ENCODE measurements around the gene RXRA. TPM values are rescaled to one million over a fixed set of nuclear protein-coding genes. Genes with fewer than 3 reads are reported as not detected.

The RXRA gene
- total RNA-seq, 1 donor from 2014 or later = 6.6 TPM

DNA sequence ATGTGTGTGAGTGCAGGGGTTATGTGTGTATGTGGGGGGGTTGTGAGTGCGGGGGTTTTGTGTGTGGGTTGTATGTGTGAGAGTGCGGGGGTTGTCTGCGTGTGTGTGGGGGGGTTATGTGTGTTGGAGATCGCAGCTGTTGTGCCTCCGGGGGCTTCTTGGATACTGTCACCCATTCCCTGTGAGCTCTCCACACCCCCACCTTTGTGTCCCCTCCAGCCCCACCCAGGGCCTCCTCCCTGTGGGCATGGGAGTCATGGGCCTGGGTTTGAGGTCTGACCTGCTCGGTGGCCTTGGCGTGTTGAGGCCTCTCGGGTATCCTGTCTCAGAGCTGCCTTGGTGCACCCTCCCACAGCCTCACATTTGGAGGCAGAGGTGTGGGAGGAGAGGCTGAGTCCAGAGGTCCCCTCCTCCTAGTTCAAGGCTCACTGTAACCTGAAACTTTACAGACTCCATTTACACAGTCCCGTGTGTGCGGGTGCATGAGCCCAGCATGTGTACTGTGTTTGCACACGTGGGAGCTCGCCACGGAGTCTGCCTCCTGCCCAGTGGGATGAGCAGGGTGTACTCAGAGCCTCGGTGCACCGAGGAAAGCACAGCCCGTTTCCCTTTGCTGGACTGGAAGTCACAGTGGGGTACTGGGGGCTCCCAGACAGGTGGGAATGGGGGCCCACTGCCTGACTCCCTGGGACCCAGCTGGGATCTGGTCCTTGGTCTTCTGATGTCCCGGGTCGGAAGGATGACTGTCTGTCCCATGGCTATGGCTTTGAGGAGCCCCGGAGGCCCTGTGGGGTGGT is 43.4 kb downstream of the RXRA start:
- no peak for DNase-seq

DNA sequence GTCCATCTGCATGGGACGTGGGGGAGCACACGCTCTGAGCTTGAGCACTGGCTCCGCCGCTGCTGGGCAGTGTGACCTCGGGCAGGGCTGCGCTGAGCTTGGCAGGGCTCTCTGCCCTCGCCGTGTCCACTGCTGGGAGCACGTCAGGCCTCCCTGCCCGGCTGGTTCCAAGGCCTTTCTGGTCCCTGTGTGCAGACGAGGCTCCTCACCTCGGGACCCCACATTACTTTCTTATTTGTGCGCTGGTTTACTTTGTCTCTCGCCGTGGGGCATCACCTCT is 43.9 kb downstream of the RXRA start:
- no peak for DNase-seq

DNA sequence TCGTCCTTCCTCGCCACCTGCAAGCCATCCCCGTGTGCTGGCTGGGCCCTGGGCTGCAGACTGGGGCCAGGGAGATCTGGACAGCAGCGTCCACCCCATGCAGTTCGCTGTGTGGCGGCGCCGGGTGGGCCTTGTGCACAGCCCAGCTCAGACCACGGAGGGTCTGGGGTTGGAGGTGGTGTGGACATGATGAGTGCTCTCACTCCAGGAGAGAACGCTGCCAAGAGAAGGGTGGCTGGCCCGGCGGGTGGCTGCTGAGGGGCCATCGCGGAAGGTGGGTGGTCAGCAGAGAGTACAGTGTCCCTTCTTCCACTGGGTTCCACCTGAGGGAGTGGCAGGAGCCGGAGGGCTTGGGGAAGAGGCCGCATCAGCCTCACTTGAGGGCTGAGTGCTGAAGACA is 44.4 kb downstream of the RXRA start:
- no peak for DNase-seq

DNA sequence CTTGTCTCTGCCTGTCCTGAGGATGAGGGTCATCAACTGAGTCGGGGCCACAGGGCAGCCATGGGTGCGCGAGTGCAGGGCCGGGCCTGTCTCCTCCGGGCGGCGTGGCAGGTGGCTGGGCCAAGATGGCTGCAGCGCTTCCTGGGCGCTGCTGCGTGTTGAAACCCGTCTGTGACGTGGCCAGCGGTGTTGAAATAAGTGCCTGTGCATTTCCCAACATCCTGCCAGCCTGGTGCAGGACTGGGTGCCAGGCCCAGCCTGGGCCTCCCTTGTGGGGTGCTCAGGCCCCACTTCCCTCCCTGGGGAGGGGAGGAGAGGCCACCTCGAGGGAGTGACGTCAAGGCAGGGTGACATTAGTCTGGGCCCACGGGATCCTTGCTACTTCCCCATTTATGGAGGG is 45.5 kb downstream of the RXRA start:
- peak; percentile 25 for DNase-seq

DNA sequence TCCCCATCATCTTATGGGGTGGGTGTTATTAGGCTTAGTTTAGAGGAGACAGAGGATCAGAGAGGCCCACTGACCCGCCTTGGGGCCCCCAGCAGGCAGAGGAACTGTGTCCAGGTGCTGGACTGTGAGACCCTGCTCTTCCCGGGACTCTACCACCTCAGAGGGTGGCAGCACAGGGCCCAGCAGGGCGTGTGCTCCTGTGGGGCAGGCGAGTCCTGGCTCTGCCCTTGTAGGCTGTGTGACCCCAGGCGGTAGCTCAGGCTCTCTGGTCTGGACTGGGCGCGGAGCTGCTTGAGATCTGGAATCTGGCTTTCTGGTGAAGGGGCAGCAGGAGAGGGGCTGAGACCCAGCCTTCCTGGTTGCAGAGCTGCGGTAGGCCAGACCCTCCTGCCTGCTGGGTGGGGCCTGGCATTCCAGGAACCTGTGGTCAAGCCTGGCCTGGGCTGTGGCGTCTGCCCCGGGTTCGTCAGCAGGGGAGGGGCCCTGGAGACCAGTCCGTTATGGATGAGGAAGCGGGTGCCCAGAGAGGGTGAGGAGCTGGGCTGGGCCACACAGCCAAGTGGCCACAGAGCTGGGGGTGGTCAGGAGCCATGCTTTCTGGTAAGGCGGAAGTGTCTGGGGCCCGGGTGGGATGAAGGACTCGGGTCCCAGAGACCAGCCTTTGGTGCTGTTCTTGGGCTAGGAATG is 46.5 kb downstream of the RXRA start:
- no peak for DNase-seq

DNA sequence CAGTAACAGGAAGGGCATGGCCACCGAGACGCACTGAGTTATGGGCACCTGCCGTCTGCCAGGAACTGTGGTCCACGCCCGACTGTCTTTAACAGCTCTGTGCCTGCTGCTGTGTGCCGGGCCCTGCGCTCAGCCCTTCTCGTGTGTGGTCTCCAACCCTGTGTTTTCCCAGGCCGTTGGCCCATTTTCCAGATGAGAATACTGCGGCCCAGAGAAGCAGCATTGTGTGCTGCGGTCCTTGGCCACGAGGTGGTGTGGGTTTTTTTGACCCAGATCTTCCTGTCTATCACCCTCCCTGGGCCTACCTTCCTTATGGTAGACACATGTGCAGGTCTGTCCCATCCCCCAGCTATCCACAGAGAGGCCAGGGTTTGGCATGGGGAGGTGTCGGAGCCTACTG is 47.0 kb downstream of the RXRA start:
- no peak for DNase-seq

DNA sequence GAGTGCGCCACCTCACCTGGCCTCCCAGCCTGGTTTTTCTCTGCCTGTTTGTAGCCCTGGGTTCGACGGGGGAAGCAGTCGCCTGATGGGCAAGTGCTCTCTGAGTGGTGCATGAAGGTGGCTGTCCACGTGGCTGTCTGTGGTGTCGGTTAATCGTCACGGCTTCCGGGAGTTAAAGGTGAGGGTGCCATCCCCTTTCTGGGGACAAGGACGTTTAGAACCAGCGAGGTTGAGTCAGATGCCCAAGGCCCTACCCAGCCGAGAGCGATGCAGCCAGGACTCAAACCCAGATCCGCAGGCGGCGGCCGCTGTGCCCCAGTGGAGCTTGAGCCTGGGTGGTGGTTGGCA is 47.7 kb downstream of the RXRA start:
- DNase-seq = no peak

DNA sequence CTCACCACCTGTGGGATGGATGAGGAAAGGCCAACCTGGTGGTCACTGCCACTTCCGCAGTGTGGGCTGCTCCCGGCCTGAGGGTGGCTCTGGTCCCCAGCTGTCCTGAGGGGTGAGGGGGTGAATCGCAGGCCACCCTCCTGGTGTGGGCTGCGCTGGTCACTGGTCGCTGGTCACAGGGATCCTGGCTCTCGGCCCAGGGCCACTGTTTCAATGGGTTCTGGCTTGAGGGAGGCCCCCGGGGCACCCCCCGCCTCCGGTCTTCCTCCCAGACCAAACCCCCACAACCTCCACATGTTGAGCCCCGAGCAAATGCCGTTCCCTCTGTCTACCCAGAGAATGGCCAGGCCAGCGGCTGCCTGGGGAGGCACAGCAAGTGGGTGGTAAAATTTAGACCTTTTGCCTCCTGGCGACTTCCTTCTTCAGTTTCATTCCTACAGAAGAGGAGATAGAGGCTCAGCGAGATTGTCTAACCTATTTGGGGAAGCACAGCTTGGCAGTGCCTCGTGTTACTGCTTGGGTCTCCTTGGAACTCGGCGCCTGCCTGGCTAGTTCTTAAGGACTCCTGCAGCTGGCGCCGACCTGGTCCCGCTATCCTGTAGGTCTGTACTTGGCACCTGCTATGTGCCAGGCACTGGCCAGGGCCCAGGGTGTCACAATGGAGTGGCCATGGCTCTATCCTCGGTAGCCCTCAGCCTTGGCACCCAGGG is 48.2 kb downstream of the RXRA start:
- DNase-seq = no peak

DNA sequence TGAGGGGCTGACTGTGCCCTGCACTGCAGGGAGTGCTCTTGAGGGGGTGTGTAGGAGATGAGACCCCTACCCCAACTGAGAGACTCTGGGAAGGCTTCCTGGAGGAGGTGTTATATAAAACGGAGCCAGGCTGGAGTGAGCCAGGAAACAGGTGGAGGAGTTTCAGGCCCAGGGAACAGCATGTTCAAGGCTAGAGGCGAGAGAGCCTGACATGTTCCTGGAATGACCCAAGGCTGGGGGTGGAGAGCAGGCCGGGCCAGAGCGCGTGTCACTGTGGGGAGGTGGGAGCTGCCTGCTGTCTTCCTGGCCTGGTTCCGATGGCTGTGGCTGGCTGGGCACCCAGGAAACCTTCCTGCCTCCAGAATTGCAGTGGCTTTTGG is 48.7 kb downstream of the RXRA start:
- no peak for DNase-seq

DNA sequence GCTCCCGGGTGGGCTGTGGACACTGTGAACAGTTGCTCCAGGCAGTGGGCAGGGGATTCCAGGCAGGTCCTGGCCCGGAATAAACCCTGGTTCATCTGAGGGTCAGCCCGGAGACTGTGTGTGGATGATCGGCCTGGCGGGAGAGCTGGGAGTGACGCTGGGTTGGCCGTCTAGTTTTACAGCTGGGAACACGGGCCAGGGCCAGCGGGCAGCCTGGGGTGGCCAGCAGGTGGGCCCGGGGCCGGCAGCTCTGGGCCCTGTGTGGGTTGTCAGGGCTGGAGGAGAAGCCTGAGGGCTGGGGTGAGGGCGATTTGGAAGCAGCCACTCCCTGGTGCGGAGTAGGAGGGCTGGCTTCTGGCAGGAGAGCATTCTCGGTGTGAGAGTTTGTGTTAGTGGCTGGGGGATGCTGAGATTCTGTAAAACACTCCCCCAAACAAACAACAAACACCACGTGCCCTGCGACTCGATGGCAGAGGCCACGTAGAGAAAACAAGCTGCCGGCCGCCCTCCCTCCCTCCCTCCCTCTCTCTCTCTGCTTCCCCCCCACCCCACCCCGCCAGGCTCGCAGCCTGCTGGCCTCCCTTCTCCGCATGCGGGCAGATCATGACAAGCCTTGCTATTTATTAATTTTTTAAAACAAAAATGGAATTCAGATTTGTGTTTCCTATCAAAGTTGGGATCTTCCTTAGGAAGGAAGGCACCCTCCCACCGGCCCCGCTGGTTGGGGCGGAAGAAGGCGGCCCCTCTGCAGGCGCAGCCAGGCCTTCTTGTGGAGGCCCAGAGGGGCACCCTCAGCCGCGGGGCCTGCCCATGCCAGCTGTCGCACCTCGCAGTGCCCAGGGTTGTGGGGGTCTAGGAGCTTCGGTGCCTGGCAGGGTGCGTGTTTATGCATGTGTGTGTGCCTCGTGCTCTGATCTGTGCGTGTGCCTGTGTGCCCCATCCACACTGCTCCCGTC is 49.5 kb downstream of the RXRA start:
- DNase-seq = no peak

DNA sequence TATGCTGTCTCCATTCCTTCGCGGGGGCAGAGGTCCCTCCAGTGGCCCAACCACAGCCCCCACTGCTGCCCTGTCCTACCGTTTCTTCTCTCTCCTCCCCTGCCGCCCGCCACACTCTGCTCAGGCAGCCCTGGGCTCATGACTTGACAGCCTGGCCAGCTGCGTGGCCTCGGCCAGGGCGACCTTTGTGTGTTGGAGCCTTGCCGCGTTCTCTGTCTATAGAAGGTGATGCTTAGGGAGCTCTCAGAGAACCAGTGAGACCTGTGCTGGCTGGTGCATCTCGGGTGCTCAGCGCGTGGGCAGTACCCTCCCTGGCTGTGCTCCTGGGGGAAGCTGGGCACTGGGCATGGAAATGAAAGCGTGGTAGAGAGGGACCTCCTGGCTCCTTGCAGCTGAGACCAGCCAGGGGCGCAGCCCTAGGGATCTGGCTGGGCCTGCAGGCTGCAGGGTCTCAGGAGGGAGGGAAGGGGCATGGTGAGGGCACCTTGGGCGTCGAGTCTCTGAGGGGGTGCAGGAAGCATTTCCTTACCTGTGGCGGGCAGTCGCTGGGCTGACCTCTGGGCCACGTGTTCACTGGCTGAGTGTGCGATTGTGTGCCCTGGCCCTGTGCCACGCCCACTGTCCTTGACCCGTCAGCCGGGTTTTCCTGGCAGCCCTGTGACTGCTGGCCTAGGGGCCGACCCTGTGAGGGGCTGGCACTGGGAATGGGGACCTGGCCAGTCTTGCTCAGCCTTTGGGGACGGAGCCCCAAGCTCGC is 50.3 kb downstream of the RXRA start:
- DNase-seq = no peak

DNA sequence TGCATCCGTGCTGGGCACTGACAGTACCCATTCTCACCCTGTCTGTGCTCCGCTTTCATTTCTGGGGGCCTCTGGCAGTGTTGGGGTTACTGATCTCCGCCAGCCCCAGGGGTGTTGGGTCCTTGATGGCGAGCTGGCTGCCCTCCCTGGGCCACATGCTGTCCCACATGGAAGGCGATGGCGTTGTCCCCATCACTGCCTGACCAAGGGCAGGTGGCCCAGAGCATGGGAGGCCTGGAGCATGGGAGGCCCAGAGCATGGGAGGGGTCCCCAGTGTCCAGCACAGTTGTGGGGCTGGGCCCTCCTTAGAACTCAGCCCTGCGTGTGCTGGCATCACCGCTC is 50.9 kb downstream of the RXRA start:
- DNase-seq = no peak

DNA sequence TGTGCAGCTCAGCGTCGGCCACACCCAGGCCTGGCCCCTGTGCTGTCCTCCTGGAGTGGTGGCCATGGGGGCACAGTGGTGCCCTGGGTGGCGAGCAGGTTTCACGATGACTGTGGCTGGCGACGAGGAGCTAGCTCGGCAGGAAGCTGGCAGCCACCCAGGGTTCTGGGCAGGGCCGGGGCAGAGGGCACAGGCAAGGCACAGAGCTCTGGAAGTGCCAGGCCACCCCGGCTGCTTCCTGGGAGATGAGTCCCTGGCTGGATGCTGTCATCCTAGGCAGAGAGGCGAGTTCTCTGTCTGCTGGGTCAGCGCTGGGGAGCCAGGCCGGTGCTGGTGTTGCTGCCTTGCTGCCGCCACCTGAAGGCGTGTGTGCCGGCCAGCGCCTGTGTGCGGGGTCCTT is 51.7 kb downstream of the RXRA start:
- DNase-seq = no peak

DNA sequence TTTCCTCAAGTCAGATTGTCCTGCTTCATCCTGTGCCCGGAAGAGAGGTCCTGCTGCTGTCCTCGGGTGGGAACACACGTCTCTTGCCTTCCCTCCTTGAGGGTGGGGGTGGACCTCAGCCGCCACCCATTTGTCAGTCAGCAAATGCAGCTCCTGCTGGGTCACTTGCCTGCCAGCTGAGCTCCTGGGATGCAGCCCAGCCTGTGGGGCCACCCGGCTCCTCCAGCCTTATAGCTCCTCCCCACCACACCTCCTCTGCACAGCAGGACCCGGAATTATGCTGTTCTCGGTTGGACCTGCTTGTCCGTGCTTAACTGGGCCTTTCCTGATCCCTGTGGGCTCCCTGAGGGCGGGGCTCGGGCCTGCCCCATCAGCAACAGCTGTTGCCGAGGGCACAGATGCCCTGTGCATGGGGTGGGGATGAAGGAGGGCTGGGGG is 52.7 kb downstream of the RXRA start:
- DNase-seq = peak; percentile 26

DNA sequence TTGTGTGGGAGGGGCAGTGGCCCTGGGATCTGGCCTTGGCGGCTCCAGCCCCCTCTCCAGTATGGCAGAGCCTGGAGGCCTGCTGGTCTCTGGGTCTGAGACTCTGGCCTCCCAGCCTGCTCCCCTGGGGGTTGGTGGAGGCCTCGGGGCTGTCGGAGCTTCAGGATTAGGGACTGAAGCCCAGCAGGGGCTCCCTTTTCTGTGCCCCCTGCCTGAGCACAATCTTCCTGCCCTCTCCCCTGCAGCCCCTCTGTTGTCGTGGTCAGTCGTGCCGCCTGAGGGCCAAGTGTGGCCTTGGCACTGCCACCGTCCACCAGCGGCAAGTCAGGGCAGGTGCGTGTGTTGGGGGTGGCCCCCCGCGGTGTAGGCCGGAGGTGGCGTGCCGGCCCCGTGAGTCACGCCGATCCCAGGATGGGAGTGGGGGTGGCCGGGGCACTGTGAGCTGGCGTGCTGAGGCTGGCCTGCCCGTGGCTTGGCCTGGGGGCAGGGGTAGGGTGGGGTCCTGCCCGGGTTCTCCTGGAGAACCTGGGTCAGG is 53.6 kb downstream of the RXRA start:
- DNase-seq = no peak

DNA sequence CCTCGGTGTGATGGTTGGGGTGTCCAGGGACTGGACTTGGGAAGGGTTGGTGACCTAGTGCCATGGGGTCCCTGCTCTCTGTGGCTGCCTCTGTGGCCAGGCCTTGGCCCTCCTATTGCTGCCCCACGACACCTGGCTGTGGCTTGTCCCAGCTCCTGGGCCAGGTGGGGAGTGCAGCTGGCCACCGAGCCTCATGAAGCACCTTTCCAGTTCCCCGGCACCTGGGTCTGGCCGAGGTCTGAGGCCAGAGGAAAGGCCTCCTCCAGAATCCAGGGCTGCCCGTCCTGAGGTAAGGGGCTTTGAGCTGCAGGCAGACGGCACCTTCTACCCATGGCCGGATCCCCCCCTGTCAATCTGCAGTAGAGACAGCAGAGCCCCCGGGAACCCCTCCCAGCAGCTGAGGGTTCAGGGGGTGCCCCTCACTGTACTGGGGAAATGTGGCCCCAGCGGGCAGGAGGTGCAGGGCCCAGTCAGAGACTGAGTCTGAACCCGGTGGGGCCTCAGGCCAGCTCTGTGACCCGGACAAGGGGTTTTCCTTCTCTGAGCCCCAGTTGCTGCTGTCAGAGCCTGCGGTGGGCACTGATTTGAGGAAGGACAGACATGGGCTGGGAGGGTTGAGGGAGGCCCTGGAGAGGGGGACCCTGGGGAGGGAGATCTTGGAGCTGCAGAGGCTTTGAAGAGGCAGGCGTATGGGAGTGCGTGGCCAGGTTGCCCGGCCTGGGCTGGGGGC is 54.5 kb downstream of the RXRA start:
- DNase-seq = no peak

DNA sequence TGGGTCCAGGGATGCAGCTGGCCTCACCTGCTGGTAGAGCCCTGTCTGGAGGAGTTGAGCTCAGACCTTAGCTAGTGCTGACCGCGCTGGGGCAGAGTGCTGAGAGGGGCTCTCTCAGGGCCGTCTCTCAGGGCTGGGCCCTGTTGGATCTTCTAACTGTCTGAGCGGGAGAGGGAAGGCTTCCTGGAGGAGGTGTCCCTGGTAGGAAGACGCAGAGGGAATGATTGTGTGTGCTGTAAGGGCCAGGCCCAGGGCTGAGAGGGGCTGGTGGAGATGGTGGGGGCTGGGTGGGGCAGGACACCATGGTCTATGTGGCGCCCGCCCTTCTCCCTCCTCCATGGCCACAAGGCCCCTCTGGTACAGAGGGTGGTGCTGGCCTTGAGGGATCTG is 55.0 kb downstream of the RXRA start:
- no peak for DNase-seq

DNA sequence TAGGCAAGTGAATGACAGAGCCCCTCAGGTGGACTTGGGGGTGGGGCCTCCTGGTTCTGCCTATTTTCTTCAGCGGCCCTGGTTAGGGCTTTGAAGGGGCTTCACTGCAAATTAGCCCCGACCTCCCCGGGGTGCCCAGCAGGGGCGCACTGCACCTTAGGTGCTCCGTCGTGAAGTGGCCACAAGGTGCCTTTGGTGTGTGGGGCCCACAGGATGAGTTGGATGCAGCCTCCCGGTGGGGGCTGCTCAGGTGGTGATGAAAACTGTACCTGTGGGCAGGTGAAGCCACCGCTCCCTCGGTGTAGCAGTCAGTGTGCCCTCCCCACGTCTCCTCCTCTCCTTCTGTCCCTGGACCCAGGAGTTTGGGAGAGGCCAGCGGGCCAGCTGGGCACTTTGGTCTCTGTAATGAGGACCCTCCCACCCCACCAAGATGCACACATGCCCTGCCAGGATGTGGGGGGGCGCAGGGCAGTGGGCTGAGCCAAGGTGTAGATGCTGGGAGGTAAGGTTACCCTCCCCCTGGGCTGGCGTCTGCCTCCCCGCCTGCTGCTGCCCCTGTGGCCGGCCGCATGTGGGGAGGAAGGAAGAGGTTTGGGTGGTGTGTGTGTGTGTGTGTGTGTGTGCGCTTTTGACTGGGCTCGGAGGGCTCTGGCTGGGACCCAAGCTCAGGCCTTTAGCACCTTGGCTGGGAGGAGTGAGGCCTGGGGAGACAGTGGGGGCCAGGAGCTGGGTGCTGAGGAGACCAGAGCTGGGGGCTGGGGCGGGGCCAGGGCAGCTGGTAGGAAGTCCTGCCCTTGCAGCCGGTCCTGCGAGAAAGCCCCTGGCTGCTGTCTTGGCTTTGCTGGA is 55.6 kb downstream of the RXRA start:
- no peak for DNase-seq

DNA sequence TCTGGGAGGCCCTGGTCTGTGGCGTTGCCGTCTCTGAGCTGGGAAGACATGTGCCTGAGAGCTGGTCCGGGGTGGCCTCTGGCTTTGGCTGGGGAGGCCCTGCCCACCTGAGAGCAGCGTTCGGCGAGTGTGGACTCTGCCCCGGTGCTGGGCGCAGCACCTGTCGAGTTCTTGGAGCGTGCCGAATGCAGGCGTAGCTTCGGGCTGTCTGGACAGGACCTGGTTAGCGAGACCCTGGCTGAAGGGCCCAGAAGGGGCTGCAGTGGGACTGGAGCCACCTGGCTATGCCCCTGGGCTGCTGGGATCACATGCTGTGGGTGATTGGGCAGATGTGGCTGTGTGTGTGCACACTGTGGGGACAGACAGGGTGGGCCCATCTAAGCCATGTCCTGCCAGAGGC is 56.5 kb downstream of the RXRA start:
- no peak for DNase-seq

DNA sequence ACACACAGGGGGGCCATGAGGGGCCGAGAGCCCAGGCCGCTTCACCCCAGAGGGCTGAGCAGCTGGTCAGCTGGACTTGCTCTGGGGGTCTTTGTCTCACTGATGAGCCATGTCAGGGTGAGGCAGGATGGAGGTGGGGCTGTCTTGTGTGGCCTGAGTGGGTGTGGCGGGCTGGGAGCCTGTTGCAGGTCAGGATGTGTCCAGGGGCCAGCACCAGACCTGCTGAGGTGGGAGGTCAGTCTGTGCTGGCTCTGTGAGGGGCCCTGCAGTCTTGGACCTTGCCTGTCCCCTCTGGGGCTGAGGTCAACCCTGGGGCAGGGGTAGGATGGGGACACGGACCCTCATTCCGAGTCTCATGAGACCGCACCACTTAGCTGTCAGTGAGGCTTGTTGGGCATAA is 56.9 kb downstream of the RXRA start:
- DNase-seq = no peak
